HCT116 (cell line): Measurements from ENCODE around the gene STAM. TPM values are rescaled to one million over a fixed set of nuclear protein-coding genes. Genes with fewer than 3 reads are reported as not detected.

Source experiments
- ATAC-seq: fragments of 200-7000 bp; cut with Tn5 transposase; 2 replicates; pipeline ENCODE4 v1.9.1; 2020; ENCODE audit warnings: mild to moderate bottlenecking, moderate library complexity
- BruUV-seq: library from RNA; stranded (reverse); fragments of 400-500 nt; replicated peaks from 2 replicates; lab custom pipeline; 2021; lab: Mats Ljungman, UMichigan
- CTCF ChIA-PET: fragments of 300-600 bp; sonication (Branson Sonifier 250); formaldehyde crosslinking; loops from one replicate; lab custom pipeline; 2021; ENCODE audit warnings: antibody characterized with exemption; lab: Charles Lee
- POLR2A ChIA-PET: fragments of 300-600, 350-600 bp; sonication (Branson Sonifier 250); formaldehyde crosslinking; loops from one replicate; lab custom pipeline; 2021; ENCODE audit warnings: antibody characterized with exemption; lab: Charles Lee
- RAD21 ChIA-PET, 2 experiments: fragments of 300-600 bp; sonication (Branson Sonifier 250); formaldehyde crosslinking; loops; one replicate each; lab custom pipeline; 2023; ENCODE audit warnings: low total read pairs in 2 of 2; ENCODE audit not compliant: uncharacterized antibody in 2 of 2, unreplicated experiment in 2 of 2, low non-redundant PET in 1 of 2; lab: Charles Lee
- DNase-seq: peaks from one replicate; pipeline ENCODE4 v3.0.0-alpha.2; 2010; ENCODE audit warnings: low read depth, low spot score
- H2AFZ ChIP-seq: fragments of 200-600 bp; shearing (Covaris generic), sonication (generic); 2 replicates; pipeline ENCODE4 v1.6.1; 2017; ENCODE audit warnings: low read depth, mixed run types, mixed read lengths, antibody characterized with exemption, low read length; ENCODE audit not compliant: poor library complexity, severe bottlenecking
- H3K27ac ChIP-seq: 2 replicates; pipeline ENCODE4 v1.5.1; 2012; ENCODE audit warnings: low read depth, low read length
- H3K27me3 ChIP-seq: fragments of 200-600 bp; sonication (generic); 2 replicates; pipeline ENCODE4 v1.6.1; 2016; ENCODE audit warnings: mixed run types, low read length, mixed read lengths; ENCODE audit not compliant: insufficient read depth
- H3K36me3 ChIP-seq, 2 experiments: fragments of 200-500 bp in 1 of 2; fragments of 200-600 bp in 1 of 2; sonication (Bioruptor generic) in 1 of 2; sonication (generic) in 1 of 2; 2 replicates each; pipeline versions ENCODE4 v1.5.1 to v1.6.1; 2014 to 2016; ENCODE audit warnings: low read length in 2 of 2, inconsistent platforms in 1 of 2, mixed read lengths in 1 of 2, mixed run types in 1 of 2; ENCODE audit not compliant: insufficient read depth in 2 of 2, control insufficient read depth in 1 of 2
- H3K4me1 ChIP-seq, 2 experiments: fragments of 200-600 bp in 1 of 2; sonication (generic) in 1 of 2; 2 replicates each; pipeline versions ENCODE4 v1.5.1 to v1.6.1; 2012 to 2017; ENCODE audit warnings: low read length in 2 of 2, inconsistent platforms in 1 of 2, mild to moderate bottlenecking in 1 of 2, mixed read lengths in 1 of 2, mixed run types in 1 of 2, moderate library complexity in 1 of 2; ENCODE audit not compliant: insufficient read depth in 2 of 2, control insufficient read depth in 1 of 2
- H3K4me2 ChIP-seq: fragments of 200-600 bp; sonication (generic); 2 replicates; pipeline ENCODE4 v1.6.1; 2017; ENCODE audit warnings: mixed run types, low read length, mixed read lengths
- H3K4me3 ChIP-seq, 2 experiments: fragments of 200-600 bp in 1 of 2; sonication (generic) in 1 of 2; replicated peaks in 1 of 2; 2 replicates each; pipeline ENCODE4 v1.5.1; 2011 to 2016; ENCODE audit warnings: low read length in 2 of 2, control low read depth in 1 of 2, low read depth in 1 of 2, mild to moderate bottlenecking in 1 of 2, mixed read lengths in 1 of 2, mixed run types in 1 of 2
- H3K79me2 ChIP-seq: fragments of 200-600 bp; sonication (generic); 2 replicates; pipeline ENCODE4 v1.6.1; 2017; ENCODE audit warnings: mild to moderate bottlenecking, mixed run types, low read length, moderate library complexity, mixed read lengths; ENCODE audit not compliant: insufficient read depth
- H3K9ac ChIP-seq: fragments of 200-600 bp; sonication (generic); 2 replicates; pipeline ENCODE4 v1.6.1; 2016; ENCODE audit warnings: low read length, mixed read lengths
- H3K9me2 ChIP-seq: fragments of 200-600 bp; sonication (generic), shearing (Covaris generic); 2 replicates; pipeline ENCODE4 v1.6.1; 2017; ENCODE audit warnings: mixed run types, mild to moderate bottlenecking, moderate library complexity; ENCODE audit not compliant: insufficient read depth
- H3K9me3 ChIP-seq, 2 experiments: fragments of 200-500 bp in 1 of 2; fragments of 200-600 bp in 1 of 2; sonication (Bioruptor generic) in 1 of 2; sonication (generic) in 1 of 2; 2 replicates each; pipeline ENCODE4 v1.6.1; 2014 to 2017; ENCODE audit warnings: low read length in 2 of 2, mixed read lengths in 2 of 2, inconsistent platforms in 1 of 2, low read depth in 1 of 2, mild to moderate bottlenecking in 1 of 2, mixed run types in 1 of 2, moderate library complexity in 1 of 2; ENCODE audit not compliant: control insufficient read depth in 1 of 2, insufficient read depth in 1 of 2
- H4K20me1 ChIP-seq: fragments of 200-600 bp; sonication (generic), shearing (Covaris generic); 2 replicates; pipeline ENCODE4 v1.6.1; 2017; ENCODE audit warnings: mixed run types, mild to moderate bottlenecking, moderate library complexity; ENCODE audit not compliant: insufficient read depth
- CBX3 ChIP-seq: IDR thresholded peaks from 2 replicates; pipeline ENCODE4 v1.6.1; 2012; ENCODE audit warnings: low read depth
- CEBPB ChIP-seq: IDR thresholded peaks from 2 replicates; pipeline ENCODE4 v1.6.1; 2012; ENCODE audit warnings: low read depth
- EGR1 ChIP-seq: IDR thresholded peaks from 2 replicates; pipeline ENCODE4 v1.6.1; 2012; ENCODE audit warnings: low read depth
- ELF1 ChIP-seq: IDR thresholded peaks from 2 replicates; pipeline ENCODE4 v1.6.1; 2012; ENCODE audit warnings: low read depth, borderline replicate concordance
- FOSL1 ChIP-seq: IDR thresholded peaks from 2 replicates; pipeline ENCODE4 v1.6.1; 2012; ENCODE audit warnings: low read depth
- JUND ChIP-seq: IDR thresholded peaks from 2 replicates; pipeline ENCODE4 v1.6.1; 2012
- POLR2A ChIP-seq: IDR thresholded peaks from 2 replicates; pipeline ENCODE4 v1.7.0; 2011; ENCODE audit warnings: borderline replicate concordance; ENCODE audit not compliant: insufficient read depth, insufficient read length; ENCODE audit errors: extremely low read depth
- POLR2AphosphoS5 ChIP-seq: IDR thresholded peaks from 2 replicates; pipeline ENCODE4 v1.6.1; 2011; ENCODE audit warnings: mild to moderate bottlenecking, low read depth, low read length, moderate library complexity
- RAD21 ChIP-seq: IDR thresholded peaks from 2 replicates; pipeline ENCODE4 v1.6.1; 2012; ENCODE audit warnings: low read depth, mild to moderate bottlenecking
- SIN3A ChIP-seq: IDR thresholded peaks from 2 replicates; pipeline ENCODE4 v1.6.1; 2012; ENCODE audit warnings: low read depth
- SP1 ChIP-seq: IDR thresholded peaks from 2 replicates; pipeline ENCODE4 v1.6.1; 2012; ENCODE audit warnings: low read depth
- SRF ChIP-seq: IDR thresholded peaks from 2 replicates; pipeline ENCODE4 v1.6.1; 2012; ENCODE audit warnings: low read depth
- TCF7L2 ChIP-seq: IDR thresholded peaks from 2 replicates; pipeline ENCODE4 v1.7.0; 2011; ENCODE audit warnings: borderline replicate concordance, inconsistent platforms; ENCODE audit not compliant: insufficient read depth, insufficient read length; ENCODE audit errors: extremely low read depth
- ZFX ChIP-seq: fragments of 450-650 bp; IDR thresholded peaks from 2 replicates; pipeline ENCODE4 v1.6.1; 2017
- ZNF274 ChIP-seq: fragments of 200-500 bp; sonication (Bioruptor generic); IDR thresholded peaks from 2 replicates; pipeline ENCODE4 v1.6.1; 2014; ENCODE audit warnings: mild to moderate bottlenecking, low read depth, low read length, inconsistent platforms
- intact Hi-C: fragments of 100-400 bp; cut with micrococcal nuclease; formaldehyde crosslinking; loops from 2 replicates; pipeline ENCODE4 v1.10.0; 2022
- total RNA-seq: library from RNA; stranded (reverse); gene quantifications from one replicate; pipeline ENCODE4 v1.2.1, GENCODE V29; 2021; ENCODE audit not compliant: unreplicated experiment
- TF ChIP-seq, protein P1 (sequence below): IDR thresholded peaks from 2 replicates; pipeline ENCODE4 v1.6.1; 2012

Gene STAM
- total RNA-seq, 1 experiment from 2014 or later, result 23.0 TPM

DNA sequence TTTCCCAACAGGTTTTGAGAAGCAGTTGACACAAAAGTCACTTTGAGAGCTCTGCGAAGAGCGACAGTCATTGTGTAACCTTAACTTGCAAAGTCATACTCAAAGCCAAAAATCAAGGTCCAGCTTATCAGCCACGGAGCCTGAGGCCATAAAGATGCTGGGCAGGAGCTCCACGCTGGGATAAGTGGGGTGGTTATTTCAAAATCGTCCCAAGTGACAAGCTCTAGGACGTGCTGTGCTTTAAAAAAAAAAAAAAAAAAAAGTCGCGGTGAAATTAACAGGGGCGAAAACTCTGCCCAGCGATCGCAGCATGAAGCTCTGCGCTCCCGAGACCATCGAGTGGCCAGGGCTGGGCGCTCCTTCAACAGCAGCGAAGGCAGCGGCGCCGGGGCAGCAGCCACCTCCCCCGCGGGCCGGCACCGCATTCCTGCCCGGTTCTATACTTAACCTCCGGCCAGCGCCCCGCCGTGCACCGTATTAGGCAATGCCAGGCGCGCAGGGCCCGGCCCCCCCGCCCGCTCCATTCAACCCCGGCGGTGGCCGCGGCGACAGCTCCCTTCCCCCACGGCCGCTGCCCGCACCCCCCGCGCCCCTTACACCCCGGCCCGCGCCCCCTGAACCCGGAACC, 27.4 kb upstream of the STAM start:
- Histone ChIP-seq H3K27me3 (no peaks in the 10 kb centered on the region), H3K36me3 (no peaks in the 10 kb centered on the region), H3K27ac (peak overlapping the region; percentile 97)
- peak; percentile 21 for DNase-seq
- POLR2A ChIA-PET, result interaction anchor here (0.6 to 1.4 kb wide), 2 partner anchors 27 to 530 kb away, joined by 6 to 9 read pairs; partner anchors contain the start of gene STAM
- intact Hi-C loops, result no loop called here
- TF ChIP-seq RAD21, result no peak
- peak; percentile 89 for TF ChIP-seq SRF
- peak; percentile 74; the same call in 1 of the 2 replicates for TF ChIP-seq CEBPB
- TF ChIP-seq ZFX, result 0 out of 2 replicates have a peak, but pooled peaks have one; percentile 26
- no peak for TF ChIP-seq POLR2A
- TF ChIP-seq, all 23 proteins: peak for 3
- Histone ChIP-seq H3K4me3 (peak overlapping the region; percentile 54 to 86), H3K79me2 (peaks cover 15% of the 10 kb centered on the region), H3K9me2 (no peaks in the 10 kb centered on the region), H2AFZ (no peak overlapping the region), H4K20me1 (no peaks in the 10 kb centered on the region), H3K4me2 (peak overlapping the region; percentile 79), H3K4me1 (peaks cover 7 to 21% of the 10 kb centered on the region in 2 experiments; a peak in 3 of 4 replicates), H3K9ac (peak overlapping the region; percentile 81), H3K9me3 (no peaks in the 10 kb centered on the region)
- peak; percentile 70 for ATAC-seq
- ChIA-PET CTCF (interaction anchor here (1.2 to 1.4 kb wide), 4 partner anchors 8 to 120 kb away, joined by 3 to 4 read pairs (median 4); no protein-coding TSS in a partner anchor), RAD21 (no interaction called here)
- BruUV-seq, result no TSS peak

DNA sequence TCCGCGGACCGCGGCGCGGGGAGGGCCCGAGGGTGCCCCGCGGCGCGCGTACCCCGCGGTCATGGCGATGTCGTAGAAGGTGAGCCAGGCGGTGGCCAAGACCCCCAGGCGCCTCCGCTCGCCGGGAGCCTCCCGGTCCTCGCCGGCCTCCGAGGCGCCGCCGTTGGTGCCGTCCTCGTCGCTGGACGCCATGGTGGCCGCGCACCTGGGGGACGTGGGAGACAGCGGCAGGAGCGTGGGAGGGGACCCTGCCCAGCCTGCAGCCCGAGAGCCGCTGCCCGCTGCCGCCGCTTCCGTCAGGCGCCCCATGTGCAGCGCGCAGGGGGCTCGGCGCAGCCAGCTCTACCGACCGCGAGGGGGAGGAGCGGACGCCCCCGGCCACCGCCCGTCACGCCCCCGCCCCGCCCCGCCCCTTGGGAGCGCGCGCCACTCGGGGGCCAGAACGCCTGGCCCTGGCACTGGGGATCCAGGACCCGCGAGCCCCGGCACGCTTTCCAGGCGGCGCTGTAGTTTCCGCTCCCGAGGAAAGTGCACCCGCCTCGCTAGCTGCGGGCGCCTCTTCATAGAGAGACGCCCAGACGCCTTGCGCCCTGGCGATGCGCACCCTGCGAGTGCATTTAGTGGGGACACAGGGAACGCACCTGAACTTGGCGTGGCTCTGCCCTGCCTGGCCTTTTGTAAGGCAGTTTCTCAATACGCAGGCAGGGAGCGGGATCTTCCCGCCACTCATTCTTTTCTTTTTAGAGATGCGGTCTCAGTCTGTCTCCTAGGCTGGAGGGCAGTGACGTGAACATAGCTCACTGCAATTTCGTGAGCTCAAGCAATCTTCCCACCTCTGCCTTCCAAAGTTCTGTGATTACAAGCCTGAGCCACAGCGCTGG, 26.7 kb upstream of the STAM start, which contains the start of gene HACD1:
Gene HACD1, minus strand, starts transcription at position 344 of the 881 bp plus-strand sequence. Its CDS starts 35 bp downstream, at position 309.
- ChIA-PET RAD21 (interaction anchor here in 1 of 2 experiments (0.7 kb wide), 2 partner anchors 26 to 170 kb away, joined by 3 to 7 read pairs; no protein-coding TSS in a partner anchor), CTCF (interaction anchor here (0.8 to 1.4 kb wide), 6 partner anchors 11 to 119 kb away, joined by 3 to 4 read pairs (median 3); no protein-coding TSS in a partner anchor), POLR2A (interaction anchor here (1.4 kb wide), 1 partner anchor 26 kb away, joined by 9 read pairs; the partner anchor contains the start of gene STAM)
- H4K20me1 ChIP-seq, result no peaks in the 10 kb centered on the region
- H3K27me3 ChIP-seq, result no peaks in the 10 kb centered on the region
- H3K9me3 ChIP-seq, result no peaks in the 10 kb centered on the region
- peak within 1 kb of the TSS; percentile 79 for H3K4me2 ChIP-seq
- DNase-seq (peak; percentile 59), ATAC-seq (peak; percentile 85)
- intact Hi-C loops, result no loop called here
- H3K4me1 ChIP-seq, result peaks cover 7 to 21% of the 10 kb centered on the region in 2 experiments; a peak in 3 of 4 replicates
- peaks cover 15% of the 10 kb centered on the region for H3K79me2 ChIP-seq
- BruUV-seq, result TSS peak; percentile 95
- H3K27ac ChIP-seq, result peak within 1 kb of the TSS; percentile 97
- peak within 1 kb of the TSS; percentile 19 for H2AFZ ChIP-seq
- H3K4me3 ChIP-seq, result peak within 1 kb of the TSS; percentile 54 to 86
- H3K36me3 ChIP-seq, result no peaks in the 10 kb centered on the region
- no peaks in the 10 kb centered on the region for H3K9me2 ChIP-seq
- H3K9ac ChIP-seq, result peak within 1 kb of the TSS; percentile 81
- TF ChIP-seq TCF7L2, result no peak
- peak; percentile 89 for TF ChIP-seq EGR1
- peak; percentile 52; the same call in 1 of the 2 replicates for TF ChIP-seq CBX3
- TF ChIP-seq ZFX, result peak; percentile 15; the same call in 1 of the 2 replicates
- TF ChIP-seq, protein P1, sequence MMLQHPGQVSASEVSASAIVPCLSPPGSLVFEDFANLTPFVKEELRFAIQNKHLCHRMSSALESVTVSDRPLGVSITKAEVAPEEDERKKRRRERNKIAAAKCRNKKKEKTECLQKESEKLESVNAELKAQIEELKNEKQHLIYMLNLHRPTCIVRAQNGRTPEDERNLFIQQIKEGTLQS, result no peak
- TF ChIP-seq JUND, result no peak
- peak; percentile 74; the same call in 1 of the 2 replicates for TF ChIP-seq POLR2AphosphoS5
- no peak for TF ChIP-seq SRF
- no peak for TF ChIP-seq FOSL1
- no peak for TF ChIP-seq ELF1
- peak; percentile 40; the same call in 1 of the 2 replicates for TF ChIP-seq SP1
- TF ChIP-seq SIN3A, result peak; percentile 72
- TF ChIP-seq POLR2A, result peak; percentile 83
- no peak for TF ChIP-seq ZNF274
